NCI-H1694 treated with DMSO at 0.1 percent for 48 hours (cell line): ENCODE data around the gene ZCCHC3.
A peak's percentile ranks its signal among the peaks of the same experiment; 100 is the strongest.
"Not testable (repeated sequence)": the region's sequence is repeated elsewhere in the genome, so short reads cannot be mapped to it uniquely, and the experiment has no call there.

ENCODE experiments used
- DNase-seq: peaks from one replicate; lab custom pipeline; 2025; lab: John Stamatoyannopoulos, UW

Gene ZCCHC3

DNA sequence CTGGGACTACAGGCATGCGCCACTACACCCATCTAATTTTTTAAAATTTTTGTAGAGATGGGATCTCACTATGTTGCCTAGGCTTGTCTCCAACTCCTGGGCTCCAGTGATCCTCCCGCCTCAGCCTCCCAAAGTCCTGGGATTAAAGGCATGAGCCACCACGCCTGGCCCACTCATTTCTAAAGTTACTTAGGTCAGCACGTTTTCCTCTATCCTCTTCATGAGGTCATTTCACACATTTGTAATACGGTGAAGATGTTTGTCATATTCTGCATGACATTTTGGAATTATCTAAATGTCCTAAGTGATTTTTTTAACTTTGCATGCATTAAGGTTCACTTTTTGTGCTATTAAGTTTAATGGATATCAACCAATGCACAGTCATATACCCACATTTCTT lies 16.0 kb downstream of the ZCCHC3 start:
- no peak for DNase-seq

DNA sequence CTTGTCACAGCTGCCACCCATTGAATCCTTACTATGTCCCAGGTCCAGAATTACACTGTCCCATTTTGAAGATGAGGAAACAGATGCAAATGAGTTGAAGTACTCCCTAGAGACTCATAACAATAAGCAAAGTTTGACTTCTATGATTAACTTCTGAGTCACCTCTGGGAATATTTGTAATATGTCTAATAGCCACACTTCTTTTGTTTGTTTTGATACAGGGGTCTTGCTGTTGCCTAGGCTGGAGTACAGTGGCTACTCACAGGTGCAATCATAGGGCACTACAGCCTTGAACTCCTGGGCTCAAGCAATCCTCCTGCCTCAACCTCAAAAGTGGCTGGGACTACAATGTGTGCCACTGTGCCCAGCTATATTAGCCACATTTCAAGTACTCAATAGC lies 16.6 kb downstream of the ZCCHC3 start:
- DNase-seq, result no peak

DNA sequence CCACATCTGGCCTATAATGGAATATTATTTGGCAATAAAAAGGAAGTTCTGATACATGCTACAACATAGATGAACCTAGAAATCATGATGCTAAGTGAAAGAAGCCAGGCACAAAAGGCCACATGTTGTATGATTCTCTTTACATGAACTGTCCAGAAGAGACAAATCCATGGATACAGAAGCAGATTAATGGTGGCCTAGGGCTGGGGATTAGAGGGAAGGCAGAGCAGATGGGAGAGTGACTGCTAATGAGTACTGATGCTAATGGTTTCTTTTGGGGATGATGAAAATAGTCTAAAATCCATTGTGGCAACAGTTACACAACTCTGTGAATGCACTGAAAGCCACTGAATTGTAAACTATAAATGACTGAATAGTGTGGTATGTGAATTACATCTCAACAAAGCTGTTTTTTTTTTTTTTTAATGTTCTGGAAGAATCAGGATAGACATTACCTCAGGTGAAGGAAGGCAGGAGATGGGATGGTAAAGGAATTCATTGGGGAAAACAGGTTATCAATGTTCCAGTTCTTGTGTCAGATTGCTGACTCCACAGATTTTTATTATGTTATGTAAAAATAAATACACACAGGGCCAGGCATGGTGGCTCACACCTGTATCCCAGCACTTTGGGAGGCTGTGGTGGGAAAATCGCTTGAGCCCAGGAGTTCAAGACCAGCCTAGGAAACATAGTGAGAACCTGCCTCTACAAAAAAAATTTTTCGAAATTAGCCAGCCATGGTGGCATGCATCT lies 19.1 kb downstream of the ZCCHC3 start:
- DNase-seq, result no peak

DNA sequence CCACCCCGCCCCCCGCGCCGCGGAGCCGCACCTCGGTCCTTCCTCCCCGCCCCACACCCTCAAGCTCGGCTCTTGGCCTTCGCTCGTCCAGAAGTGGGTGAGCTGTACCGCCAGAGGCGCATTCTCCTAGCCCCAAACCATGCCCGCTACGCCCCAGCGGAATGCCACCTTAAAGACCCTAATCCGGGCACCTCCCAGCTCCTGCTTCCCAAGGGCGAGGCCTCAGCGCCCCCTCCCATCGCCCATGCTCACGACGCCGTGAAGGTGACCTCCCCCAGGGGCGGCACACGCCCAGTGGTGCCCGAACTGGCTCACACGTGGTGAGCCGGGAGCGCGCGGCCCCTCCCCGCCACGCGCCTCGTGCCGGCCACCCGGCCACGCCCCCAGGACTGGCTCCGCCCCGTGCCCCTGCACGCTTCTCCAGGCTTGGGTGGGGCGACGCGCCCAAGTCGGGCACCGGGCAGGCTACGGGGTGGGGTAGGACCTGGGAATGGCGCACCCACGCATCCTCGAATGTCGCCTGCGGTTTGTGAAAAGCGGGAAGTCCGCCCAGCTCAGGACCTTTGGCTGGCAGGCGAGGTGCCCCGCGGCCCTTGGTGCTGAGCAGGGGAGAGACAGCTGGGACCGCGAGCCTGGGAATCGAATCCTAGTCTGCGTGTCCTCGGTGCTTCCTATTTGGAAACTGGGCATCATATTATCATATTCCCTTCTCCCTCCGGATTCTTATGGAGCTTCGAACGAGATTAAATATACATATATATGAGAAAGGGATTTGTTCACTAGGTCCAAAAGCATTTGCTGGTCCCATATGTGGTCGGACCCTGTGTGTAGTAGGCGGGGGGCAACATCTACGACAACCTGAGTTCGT lies 27.0 kb downstream of the ZCCHC3 start:
- DNase-seq, result peak; percentile 75

DNA sequence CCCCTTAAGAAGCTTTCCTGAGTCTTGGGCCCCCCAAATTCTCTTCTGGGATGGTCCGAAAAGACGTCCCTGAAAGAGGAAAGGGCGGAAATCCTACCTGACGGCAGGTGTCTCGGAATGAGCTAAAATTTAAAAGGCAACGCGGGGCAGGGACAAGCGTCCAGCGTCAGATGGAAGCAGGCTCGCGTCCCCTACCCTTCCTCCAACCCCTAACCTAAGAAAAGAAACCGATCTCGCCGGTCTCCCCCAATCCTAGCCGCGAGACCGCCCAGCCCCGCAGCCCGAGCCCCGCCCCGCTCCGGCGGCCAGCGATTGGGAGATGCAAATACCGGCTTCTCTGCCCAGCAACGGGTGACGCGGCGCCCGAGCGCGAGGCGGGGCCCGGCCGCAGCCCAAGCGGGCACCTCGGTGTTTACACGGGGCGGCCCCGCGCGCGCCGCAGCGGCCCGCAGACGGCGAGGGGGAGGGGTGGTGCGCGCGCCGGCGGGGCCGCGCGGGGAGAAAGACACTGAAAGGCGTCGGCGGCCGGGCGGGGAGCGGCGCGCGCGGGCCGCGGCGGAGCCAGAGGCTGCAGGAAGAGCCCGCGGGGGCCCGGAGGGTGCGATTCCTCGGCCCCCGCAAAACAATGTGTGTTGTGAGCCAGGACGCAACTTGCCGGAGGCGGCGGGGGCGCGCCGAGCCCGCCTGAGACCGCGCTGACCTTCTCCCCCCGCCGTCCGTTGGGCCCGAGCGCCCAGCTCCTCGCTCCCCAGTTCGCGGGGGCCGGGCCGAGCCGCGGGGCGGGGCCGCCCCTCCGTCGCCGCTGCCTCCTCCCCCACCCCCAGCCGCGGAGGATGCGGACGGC lies 27.9 kb downstream of the ZCCHC3 start, which contains the start of gene SOX12:
TSS of gene SOX12 (plus strand) at position 508 of the 844 bp plus-strand sequence. CDS start 373 bp downstream, outside the sequence.
- peak; percentile 82 for DNase-seq

DNA sequence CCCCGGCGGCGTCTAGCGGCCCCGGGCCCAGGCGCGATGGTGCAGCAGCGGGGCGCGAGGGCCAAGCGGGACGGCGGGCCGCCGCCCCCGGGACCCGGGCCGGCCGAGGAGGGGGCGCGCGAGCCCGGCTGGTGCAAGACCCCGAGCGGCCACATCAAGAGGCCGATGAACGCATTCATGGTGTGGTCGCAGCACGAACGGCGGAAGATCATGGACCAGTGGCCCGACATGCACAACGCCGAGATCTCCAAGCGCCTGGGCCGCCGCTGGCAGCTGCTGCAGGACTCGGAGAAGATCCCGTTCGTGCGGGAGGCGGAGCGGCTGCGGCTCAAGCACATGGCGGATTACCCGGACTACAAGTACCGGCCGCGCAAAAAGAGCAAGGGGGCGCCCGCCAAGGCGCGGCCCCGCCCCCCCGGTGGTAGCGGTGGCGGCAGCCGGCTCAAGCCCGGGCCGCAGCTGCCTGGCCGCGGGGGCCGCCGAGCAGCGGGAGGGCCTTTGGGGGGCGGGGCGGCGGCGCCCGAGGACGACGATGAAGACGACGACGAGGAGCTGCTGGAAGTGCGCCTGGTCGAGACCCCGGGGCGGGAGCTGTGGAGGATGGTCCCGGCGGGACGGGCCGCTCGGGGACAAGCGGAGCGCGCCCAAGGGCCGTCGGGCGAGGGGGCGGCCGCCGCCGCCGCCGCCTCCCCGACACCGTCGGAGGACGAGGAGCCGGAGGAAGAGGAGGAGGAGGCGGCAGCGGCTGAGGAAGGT lies 28.7 kb downstream of the ZCCHC3 start:
- DNase-seq, result peak; percentile 19

DNA sequence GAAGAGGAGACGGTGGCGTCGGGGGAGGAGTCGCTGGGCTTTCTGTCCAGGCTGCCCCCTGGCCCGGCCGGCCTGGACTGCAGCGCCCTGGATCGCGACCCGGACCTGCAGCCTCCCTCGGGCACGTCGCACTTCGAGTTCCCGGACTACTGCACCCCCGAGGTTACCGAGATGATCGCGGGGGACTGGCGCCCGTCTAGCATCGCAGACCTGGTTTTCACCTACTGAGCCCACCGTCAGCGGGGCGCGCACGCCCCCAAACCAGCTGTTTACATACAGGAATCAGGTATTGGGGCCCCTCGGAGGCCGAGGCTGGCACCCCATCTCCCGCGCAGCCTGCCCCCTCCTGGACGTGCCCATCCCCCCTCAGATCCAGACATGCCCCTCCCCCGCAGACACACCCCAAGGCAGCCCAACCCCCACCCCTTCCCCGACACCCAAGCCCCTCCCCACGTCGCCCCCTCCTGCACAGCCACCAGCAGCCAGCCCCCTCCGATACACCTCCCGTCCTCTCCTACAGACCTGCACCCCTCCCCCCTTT lies 29.3 kb downstream of the ZCCHC3 start:
- no peak for DNase-seq

DNA sequence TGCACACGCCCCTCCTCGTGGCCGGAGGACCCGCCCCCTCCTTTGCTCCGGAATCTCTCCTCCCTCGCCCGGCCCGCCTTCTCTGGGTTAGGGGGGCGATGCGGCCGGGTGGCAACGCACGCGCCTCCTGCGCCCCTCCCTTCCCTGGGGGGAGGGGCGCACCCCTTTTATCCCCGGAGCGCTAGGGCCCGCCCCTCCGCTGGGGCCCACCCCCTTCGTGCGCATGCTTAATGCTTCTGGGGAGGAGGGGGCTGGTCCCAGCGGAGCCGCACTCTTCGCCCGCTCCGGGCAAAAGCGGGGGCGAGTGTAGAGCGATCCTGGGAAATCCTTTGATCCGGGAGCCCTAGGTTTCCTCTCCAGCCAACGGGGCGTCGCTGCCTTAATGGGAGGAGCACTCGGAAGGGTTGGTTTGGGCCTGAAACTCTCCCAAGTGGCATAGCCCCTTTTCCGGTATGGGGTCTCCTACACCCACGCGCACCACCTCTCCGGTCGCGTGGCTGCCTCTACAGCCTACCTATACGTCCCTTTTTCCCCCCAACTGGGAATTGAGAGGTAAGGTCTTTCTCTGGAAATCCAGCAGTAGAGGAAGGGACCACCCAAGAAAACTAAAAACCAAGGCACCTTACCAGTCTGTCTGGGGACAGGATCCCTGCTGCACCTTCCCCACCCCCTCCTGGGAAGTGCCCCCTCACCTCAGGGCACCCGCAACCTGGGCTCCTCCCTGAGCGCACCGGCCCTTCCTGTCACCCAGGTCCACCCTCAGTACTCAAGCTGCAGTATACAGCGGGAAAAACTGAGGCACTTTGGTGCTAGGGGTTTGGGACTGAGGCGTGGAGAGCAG lies 30.0 kb downstream of the ZCCHC3 start:
- DNase-seq, result peak; percentile 78

DNA sequence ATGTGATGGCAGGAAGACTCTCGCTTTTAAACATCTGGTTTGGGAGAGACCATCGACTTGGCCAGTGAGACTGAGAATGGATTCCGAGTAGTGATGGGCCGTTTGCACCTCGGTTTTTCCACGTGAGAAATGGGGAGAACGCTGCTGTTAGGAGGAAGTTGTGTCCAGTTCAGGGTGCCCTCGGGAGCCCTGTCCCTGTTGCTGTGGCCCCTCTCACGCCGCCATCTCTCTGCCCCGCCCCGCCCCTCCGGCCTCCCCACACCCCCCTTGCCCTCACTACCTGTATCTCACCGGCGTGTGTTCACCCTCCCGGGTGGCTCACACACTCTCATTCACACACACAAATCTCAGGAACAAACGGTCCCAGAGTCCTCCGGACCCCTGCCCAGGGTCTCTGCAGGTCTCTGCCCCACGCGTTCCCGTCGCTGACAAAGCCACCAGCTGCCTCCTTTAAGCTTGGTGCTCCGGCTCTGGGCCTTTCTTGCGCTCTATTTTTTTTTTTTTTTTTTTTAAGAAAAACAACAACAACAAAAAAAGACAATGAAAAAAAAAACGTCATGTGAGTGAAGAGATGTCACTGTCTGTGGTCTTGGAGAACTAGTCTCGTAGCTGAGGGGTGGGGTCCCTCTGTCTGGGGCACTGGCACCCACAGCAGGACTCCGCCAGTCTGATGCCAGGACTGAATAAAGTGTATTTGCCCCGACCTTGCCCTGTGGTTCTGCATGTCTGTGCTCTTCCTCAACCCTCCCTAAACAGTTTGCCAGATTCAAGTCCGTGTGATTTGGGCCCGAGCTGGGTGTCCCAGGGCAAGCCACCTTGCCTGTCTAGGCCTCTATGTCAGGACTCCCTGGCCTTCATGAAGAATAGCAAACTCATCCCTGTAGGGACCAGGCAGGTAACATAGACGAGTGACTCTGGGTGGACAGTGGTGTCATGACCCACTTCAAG lies 30.9 kb downstream of the ZCCHC3 start:
- DNase-seq, result no peak

DNA sequence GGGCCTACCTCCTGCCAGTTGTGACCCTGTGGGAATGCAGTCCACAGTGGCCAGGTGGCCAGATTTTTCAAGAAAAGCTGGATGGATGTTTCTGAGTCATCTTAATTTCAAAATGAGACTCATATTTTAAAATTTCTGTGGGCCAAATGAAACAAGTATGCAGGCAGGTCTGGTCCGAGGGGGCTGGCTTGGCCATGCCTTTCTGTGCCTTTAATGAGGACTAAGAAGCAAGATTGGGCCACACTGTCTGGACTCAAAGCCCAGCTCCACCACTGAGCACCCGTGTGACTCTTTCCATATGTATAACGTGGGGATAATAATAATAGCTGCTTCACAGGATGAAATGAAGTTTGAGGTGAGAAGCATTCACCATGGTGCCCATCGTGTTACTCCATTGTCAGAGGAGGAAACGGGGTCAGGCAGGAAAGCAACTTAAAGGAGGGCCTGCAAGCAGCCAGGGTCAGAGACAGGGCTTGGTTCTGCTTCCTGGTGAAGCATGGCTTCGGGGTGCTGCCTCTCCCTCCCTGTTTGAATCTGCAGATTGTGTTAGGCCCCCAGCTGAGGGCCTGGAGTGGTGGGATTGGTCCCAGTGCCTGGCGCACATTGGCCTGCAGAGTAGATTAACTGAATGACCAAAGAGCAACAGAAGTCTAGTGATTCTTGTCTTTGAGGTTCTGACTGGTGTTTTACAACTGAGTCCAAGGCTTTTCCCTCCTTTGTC lies 31.8 kb downstream of the ZCCHC3 start:
- no peak for DNase-seq

DNA sequence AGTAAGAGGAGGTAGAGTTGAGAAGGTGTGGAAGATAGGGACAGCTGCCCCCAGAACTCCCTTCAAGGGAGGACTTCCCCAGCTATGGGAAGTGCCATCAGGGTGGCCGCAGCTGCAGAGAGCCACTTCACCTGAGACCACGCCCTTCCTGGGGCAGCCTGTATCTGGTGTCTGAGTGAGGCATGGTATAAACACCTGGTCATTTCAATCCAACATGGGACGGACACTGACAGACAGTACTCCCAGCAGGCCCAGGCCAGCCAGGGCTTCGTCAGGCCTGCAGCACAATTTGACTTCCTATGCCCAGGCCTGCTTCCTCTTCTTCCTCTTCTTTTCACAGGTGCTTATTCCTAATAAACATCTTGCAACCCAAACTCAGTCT lies 32.5 kb downstream of the ZCCHC3 start:
- no peak for DNase-seq

DNA sequence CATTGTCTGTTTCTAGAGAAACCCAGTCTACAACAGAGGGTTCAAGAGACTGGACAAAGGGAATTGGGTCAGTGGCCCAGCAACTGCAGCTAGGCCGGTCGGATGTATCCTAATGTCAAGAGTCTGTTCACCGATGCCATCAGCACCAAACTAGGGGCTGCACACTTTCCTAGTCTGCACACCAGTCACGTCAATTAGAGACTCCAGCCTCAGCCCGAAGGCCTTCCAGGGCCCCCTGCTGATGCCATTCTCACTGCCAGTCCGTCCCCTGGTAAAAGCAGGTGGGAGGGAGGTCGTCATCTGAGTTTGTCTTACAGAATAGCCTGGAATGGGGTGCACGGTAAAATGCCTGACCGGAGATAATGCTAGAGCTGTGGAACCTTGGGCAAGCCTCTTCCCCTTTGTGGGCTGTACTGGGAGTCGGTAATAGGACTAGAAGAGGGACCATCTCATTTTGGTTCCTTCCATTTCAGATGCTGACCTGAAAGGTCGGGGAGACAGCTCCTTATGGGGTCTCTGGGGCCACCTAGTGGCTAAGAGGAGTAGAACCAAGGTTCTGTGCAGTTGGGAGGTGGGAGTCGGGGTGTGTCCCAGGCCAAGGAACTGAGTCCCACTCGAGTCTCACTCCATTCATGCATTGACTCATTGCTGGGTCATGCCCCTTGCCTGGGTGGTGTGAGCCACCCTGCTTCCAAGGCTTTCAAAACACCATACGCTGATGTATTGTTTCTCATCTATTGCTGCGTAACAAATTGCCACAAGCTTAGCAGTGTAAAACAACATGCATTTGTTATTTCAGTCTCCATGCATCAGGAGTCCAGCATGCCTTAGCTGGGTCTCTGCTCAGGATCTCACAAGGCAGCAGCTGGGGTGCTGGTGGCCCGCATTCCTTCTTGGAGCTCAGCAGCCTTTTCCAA lies 33.1 kb downstream of the ZCCHC3 start:
- DNase-seq, result peak; percentile 31

DNA sequence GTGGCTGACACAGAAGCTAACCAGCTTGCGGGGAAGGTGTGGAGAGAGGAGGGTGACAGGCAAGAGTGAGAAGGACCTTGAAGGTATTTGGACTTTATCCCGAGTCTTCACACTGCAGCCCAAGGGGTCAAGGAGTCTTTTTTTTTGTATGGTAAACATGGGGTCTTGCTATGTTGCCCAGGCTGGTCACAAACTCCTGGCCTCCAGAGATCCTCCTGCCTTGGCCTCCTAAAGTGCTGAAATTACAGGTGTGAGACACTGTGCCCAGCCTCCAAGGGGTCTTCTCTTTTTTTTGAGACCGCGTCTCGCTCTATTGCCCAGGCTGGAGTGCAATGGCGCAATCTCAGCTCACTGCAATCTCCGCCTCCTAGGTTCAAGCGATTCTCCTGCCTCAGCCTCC lies 37.2 kb downstream of the ZCCHC3 start:
- no peak for DNase-seq

DNA sequence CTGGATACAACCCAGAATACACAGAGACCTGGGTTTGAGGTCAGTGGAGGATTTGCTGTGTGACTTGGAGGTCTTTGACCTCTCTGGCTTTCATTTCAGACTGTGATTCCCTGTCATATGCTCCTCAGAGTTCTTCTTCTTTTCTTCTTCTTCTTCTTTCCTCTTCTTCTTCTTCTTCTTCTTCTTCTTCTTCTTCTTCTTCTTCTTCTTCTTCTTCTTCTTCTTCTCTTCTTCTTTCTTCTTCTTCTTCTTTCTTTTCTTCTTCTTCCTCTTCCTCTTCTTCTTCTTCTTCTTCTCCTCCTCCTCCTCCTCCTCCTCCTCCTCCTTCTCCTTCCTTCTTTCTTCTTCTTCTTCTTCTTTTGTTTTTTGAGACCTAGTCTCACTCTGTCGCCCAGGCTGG lies 38.7 kb downstream of the ZCCHC3 start:
- not testable (repeated sequence) for DNase-seq

DNA sequence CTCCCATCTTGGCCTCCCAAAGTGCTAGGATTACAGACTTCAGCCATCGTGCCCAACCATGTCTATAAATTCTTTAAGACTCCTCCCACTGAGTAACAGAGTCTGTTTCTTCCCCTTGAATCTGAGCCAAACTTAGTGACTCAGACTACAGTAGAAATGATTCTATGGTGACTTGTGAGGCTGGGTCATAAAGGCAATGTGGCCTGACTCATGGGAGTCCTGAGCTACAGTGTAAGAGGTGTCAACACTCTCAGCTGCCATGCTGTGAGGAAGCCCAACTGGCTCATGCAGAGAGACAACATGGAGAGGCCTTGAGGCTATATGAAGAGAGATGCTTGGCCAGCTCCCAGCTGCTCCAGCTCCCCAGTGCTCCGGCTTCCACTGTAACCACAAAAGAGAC lies 44.3 kb downstream of the ZCCHC3 start:
- no peak for DNase-seq

DNA sequence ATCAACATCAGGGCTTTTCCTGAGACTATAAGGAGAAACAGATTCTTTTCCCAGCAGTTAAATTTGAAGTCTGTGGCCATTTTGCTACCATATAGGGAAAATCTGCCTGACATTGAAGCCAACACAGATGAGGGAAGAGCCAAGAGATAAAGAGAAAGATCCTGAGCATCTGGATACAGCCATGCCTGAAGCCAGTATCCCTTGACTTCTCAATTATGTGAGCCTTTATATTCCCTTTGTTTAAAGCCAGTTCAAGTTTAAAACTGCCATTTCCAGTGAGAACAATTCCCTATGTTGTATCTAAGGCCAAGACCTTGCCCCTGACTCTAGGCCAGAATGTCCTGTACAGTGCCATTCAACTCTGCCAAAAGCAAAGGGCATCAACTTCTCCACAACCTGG lies 45.7 kb downstream of the ZCCHC3 start:
- DNase-seq, result no peak

DNA sequence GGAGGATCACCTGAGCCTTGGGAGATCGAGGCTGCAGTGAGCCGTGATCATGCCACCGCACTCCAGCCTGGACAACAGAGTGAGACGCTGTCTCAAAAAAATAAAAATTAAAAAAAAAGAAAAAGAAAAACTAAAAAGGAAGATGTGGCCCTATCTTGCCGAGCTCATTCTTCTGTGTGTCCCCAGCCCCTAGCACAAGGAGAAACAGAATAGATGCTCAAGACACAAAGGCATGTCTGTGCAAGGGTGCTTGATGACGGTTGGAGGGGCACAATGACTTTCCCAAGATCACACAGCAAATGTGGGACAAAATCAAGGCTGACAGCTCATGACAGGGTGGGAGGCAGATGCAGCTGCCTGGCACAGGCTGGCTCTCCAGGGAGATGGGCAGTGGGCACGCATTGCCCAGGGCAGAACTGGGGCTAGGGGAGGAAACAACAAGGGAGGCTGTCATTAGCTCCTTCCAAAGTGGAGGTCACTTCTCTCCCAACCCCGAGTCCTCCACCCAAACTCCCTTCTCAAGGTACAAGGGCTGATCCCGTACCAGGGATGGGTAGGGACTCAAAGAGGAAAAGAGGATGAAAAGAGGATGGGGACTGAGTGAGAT lies 48.8 kb downstream of the ZCCHC3 start:
- DNase-seq, result no peak
